RPMI7951 (cell line): ENCODE measurements around the gene TNS1. TPM values are rescaled to one million over a fixed set of nuclear protein-coding genes. Genes with fewer than 3 reads are reported as not detected.
"Not testable (repeated sequence)": the region's sequence is repeated elsewhere in the genome, so short reads cannot be mapped to it uniquely, and the experiment has no call there.

Experiments
- DNase-seq: peaks from one replicate; pipeline ENCODE4 v3.0.0-alpha.2; 2012; ENCODE audit warnings: low read depth
- total RNA-seq: library from RNA; depleted of rRNA; stranded (reverse); fragments of >200 nt; shearing (Covaris generic); gene quantifications from 2 replicates; pipeline ENCODE4 v1.2.3, GENCODE V29; 2014

Gene TNS1
- total RNA-seq, 1 experiment from 2014 or later: 2.5 TPM

DNA sequence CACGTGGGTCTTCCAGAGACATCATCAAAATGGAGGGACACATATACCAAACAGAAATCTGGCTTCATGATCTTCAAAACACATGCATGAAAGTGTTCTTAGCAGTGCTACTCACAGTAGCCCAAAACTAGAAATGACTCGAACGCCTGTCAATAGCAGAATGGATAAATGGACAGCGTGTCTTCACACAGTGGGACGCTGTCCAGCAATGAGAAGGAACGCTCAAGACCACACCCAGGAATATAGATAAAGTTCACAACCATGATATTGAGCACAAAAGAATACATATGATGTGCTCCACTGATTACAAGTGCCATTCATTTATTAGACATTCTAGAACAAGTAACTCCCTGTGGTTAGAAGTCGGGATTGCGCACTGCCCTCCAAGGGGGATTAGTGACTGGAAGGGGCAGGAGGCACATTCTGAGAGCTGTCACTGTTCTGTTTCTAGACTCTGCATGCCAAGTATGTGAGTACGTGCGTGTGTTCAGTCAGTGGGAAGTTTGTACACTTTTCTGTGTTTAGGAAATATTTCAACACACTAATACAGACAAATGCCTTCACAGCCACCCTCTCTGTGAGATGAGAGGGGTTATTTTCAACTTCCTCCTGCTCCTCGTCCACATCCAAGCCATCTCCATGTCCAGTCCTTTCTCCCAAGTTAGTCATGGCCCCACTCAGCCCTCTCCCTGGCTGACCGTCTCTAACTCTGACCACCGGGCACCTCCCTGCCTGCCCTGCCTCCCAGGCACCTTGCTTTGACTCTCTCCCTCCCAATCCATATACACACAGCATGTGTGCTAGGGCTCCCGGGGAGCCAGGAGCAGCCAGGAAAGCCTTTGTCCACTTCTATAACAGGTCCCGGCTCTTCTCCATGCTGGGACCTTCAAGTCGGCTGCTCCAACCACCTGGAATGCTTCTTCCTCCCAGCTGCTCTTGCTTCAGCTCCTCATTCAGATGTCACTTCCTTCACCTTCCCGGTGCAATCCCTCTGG lies 26.9 kb upstream of the TNS1 start:
- no peak for DNase-seq

DNA sequence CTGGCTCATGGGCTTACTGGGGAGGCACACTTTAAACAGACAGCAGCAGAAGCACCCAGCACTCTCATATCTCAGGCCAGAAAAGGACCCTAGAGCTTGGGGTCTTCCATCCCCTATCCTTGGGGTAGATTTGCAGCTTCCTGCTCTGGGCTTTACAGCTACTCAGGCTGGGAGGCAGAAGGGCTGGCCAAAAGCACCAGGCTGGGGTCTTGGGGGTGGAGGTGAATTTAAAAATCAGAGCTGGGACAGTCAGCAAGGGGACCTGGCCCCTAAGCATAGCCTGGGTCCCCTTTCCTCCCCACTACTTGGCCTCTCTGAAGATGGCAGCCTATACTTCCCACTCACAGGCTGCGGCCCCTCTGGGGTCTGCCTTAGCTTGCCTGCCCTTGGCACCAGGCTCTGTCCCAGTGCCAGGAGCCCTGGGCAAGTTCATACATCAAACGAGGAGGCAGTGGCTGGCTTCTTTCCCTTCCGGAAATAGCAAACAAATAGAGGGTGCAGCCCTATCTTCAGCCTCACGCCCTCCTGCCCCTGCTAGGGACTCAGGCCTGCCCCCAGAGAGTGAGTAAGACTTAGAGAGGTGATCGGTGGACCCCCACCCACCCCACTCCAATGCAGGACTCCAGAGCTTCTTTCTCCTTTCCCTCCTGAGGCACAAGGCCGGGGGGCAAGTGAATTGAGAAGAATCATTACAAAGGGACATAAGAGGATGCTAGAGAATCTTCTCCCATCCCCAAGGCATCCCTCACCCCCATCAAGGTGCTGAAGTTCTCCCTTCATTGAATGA lies 26.0 kb upstream of the TNS1 start:
- no peak for DNase-seq

DNA sequence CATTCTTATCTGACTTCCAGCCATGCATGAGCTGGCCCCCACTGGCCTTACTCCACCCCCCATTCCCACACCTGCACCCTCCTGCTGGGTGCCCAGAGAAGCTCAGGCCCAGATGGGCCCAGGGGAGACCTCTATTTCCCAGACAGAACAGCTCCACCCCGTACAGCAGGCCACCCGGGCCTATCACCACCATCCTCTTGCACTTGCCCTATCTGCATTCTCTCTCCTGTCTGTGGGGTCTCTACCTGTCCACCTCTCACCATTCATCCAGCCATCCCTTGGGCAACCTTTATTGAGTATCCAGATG lies 25.3 kb upstream of the TNS1 start:
- DNase-seq: no peak

DNA sequence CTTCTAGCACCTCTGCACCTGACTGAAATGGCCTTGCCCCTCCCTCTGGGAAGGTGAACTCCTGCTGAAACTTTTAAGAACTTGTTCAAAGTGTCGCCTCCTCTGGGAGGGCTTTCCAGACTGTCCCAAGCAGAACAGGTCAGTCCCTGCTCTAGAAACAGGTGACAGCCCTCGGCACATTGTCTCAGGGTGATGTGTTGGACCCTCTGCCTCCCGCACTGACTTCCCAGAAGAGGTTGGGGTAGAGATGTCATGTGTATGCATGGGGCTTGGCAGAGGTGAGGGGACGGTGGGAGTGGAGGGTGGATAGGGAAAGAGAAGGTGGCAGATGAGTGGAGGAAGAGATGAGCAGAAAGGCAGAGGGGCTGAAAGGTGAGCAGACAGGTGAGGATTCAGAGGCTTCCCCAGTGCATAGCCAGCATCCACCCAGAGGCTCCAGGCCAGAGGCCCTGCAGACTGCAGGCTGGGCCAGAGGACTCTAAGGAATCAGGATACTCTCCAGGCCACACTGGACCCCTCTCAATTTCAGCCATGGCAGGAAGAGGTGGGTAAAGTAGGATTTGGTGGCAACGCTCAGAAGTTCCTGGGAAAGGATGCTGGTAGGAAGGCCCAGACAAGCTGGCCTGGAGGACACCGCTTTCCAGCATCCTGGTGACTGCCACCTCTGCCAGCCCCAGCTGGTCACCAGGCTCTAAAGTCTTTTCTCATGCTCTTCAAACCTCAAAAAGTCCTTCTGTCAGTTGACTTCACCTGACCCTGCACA lies 24.8 kb upstream of the TNS1 start:
- no peak for DNase-seq

DNA sequence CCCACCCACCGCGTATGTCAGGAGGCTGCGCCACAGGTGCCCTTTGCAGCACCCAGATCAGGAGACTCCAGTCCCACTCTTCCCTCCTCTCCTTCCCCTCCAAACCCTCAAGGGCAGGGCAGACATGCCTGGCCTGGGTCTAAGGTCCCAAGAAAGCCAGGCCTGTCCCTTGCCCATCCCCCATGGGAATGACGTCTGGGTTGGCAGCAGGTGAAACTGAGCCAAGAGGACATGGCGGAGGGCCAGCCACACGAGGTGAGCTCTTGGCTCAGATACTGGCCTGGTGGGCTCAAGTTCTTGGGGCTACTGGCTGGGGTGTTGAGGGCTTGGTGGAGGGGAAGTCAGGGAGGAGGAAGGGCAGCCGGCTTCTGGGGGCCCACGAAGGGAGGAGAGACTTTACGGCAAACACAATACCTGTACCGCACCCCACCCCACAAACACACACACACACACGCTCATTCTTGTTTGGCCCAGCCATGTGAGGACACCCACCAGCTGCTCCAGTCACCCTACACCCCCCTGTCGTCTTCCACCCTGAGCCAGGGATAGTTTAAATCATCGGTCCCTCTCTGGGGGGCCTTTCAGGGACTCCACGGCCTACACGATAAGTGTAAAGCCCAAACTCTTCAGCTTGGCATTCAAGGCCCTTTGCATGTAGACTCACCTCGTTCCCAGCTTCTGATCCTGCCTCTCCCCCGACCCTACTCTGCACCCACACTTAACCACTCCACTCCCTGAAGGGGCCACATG lies 24.1 kb upstream of the TNS1 start:
- DNase-seq: no peak

DNA sequence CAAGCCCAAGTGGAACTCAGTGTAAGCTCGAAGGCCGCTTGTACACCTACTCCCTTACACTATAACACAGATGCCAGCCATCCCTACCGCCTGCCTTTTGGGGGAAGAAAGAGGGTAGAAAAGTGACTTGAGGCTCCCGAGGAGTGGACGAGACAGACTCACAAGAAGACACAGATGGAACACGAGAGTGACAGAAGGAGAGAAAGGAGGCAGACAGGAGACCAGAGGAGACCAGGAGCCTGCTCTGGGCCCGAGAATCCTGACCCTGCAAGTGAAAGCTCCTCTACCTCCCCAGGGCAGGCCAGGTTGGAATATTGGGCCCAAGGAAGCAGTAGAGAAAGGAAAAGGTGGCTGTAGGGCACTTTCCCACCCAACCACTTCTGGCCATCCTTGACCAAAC lies 23.4 kb upstream of the TNS1 start:
- DNase-seq: no peak

DNA sequence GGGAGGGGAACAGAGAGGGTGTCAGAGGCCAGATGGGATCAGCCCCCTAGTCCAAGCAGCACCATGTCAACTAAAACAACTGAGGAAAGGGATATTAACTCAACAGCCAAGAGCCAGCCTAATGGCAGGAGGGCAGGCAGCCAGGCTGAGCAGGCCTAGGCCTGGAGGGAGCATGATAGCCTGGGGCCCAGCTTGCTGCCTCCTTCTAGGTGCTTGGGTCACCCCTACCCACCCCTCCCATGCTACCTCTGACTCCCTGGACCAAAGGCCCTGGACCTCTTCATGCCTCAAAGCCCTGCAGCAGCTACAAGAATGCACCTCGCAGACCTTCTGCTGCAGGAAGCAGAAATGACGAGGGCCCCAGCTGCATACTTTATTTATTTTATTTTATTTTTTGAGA lies 22.1 kb upstream of the TNS1 start:
- DNase-seq: no peak

DNA sequence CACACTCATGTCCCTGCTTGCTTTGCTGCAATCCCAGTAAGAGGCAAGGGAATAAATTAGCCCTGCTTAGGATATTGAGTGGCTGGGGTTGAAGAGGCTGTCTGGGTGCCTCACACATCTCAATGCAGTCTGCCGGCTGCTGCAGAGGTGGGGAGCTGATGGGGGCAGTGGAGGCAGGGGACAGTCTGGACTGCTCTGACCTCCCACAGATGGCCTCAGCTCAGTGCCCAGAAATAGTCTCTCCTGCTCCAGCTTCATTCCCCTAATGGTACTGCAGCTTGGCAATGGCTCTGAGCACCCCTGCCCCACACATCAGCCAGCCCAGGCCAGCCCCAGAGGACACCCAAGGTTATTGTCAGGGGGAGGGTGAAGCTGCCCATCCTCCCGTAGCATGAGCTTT lies 21.5 kb upstream of the TNS1 start:
- no peak for DNase-seq

DNA sequence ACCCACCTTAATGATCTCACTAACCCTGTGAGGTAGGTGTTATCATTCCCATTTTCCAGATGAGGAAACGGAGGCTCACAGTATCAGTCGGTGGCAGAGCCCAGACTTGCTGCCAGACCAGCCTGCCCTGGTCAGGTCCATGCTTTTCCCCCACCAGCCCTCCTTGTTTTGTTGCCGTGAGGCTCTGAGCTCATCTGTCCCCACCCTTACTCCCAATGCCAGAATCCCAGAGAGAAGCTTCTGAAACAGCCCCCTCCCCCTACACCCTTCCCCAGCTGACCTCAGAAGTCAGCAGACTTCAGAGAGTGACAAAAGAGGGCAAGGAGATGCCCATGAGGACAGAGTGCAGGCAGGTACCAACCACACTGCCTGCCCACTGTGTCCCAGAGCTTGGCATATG lies 20.8 kb upstream of the TNS1 start:
- no peak for DNase-seq

DNA sequence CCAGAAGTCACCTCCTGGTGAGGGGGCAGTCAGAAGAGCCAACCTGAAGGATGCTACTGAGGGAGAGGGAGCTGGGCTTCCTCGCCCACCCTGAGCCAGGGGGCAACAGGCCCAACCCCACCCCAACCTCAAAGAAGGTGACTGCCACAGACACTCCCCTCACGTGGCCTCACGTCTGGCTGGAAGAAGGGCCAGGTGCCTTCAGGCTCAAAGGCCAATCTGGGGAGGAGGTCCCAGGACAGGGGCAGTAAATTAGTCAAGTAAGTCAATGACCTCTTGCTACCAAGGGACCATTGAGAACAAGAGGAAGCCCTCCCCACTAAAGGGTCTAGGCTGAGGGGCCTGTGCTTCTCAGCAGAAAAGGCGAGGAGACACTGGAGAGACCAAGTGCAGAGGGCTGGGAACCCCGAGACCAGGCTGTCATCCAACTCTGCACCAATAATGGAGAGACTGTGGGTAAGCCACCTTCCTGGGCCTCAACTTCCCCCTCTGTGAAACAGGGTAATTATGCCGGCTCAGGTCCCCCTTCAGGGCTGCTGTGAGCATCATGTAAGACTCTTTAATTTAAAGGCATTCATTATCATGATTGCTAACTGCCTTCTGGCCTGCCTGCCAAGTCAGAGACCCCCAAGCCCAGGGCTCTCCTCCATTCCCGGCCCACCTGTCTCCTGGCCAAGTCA lies 20.2 kb upstream of the TNS1 start:
- no peak for DNase-seq

DNA sequence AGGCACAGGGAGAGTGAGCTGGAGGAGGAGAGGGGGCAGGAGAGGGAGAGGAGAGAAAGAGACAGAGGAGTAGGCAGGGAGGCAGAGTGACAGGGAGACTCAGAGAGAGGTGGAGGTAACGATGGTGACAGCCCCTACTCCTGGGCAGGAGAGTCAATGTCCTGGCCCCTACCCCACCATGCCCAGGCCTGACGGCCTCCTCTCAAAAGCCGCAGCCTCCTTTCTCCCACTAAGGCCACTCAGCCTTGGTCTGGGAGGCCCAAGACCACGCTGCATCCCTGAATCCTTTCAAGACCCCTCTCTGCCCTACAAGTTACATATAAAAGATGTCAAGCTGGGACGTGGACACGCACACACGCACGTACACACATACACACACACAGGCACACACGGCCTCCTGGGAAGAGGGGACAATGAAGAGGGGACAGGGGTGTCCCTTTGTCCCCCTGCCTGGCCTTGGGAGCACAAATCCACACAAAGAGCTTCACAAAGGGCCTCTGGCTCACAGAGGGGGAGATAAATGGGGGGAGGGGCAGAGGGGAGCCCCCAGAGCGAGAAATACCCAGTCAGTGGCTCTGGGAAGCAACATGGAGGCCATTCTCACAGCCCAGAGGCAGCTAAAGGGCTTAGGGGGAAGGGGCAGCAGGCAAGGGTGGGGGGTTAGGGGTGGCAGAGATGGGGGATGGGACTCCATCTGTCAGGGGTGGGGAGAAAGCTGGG lies 19.5 kb upstream of the TNS1 start:
- DNase-seq: no peak

DNA sequence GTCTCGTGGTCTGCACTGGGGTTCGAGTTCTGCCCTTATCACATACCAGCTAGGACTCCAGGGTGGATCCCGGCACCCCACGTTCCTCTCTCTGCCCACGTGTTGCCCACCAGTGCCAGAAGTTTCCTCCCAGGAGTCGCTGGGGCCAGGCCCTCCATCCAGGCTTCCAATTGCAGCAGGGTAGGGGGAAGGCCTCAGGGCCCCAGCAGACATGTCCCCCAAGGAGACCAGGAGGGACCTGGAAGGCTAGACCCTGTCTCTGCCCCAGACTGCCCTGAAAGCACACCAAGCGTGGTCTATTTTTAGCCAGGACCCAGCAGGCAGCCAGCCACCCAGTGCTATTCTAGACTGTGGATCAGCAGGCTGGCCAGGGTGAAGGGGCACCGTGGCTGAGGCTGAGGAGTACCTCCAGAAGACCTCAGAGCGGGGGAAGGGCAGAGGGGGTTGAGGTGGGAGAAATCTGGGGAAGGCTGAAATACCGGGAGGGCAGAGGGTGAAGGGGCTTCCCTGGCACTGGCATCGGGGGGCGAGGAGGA lies 18.8 kb upstream of the TNS1 start:
- DNase-seq: no peak

DNA sequence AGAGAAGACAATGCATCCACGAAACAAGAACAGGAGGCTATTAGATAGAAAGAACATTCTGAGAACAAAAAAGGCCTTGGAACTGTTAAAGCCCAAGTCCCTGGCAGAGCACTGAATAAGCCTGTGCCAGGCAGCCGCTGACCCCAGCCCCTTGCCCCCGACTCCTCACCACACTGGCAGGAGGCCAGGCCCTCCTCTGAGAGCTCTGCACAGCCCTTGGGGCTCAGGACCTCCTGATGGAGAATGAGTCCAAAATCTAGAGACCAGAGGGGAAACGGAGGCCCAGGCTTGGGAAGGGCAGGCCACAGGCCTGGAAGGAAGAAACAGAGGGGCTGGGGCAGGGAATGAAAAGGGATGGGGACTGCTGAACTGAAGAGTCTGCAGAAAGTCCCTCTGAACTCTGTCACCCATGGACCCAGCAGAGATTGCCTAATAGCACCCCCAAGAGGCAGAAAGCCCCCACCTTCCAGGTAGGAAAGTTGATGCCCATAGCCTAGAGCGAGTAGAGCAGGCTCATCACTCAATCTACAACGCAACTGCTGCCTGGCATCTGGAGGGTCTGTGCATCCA lies 18.3 kb upstream of the TNS1 start:
- no peak for DNase-seq

DNA sequence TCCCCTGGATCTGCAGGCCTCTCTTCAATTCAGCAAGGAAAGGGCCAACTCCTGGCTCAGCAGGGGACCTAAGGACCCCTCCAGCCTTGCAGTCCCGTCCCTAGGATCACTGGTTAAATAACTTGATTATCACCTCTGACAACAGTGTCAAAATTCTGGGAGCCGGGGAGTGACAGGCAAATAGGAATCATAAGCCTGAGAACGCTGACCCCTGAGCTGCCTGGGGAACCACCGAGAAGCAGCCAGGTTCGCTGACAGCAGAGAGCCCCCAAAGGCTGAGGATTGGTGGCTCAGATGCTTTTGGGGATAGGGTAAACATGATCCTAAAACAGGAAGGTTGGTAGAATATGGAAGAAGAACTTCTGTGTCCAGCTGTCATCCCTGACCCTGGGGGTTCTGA lies 17.5 kb upstream of the TNS1 start:
- no peak for DNase-seq

DNA sequence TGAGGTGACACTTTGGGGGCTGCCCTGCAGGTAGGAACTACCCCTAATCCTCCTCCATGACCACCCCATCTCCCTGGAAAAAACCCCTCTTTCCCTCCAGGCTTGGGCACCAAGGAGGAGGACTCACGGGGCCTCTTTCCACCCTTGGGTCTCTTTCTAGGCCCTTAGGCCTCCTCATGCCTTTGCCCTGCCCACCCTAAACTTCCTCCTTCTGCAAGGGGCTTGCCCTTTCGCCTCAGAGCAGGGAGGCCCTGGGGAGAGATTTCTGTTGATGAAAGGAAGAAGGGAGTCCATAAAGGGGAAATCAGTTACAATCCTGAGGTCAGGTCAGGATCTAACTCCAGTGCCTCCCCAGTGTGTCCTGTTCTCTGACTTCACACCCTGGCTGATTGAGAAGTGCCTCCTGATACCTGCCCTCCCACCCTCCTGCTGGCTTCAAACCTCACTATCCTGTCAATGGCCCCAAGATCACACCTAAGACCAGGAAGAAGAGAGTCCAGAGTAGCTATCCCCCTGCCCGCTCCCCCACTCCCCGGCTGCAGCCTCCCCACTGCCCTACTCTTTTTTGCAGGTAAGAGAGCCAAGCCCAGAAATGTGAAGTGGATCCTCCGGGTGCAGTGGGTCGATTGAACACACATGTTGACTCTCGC lies 16.7 kb upstream of the TNS1 start:
- DNase-seq: no peak

DNA sequence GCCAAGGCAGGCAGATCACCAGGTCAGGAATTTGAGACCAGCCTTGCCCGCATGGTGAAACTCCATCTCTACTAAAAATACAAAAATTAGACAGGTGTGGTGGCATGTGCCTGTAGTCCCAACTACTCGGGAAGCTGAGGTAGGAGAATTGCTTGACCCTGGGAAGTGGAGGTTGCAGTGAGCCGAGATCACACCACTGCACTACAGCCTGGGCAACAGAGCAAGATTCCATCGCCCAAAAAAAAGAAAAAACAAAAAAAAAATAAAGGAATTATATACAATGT lies 16.0 kb upstream of the TNS1 start:
- DNase-seq: not testable (repeated sequence)

DNA sequence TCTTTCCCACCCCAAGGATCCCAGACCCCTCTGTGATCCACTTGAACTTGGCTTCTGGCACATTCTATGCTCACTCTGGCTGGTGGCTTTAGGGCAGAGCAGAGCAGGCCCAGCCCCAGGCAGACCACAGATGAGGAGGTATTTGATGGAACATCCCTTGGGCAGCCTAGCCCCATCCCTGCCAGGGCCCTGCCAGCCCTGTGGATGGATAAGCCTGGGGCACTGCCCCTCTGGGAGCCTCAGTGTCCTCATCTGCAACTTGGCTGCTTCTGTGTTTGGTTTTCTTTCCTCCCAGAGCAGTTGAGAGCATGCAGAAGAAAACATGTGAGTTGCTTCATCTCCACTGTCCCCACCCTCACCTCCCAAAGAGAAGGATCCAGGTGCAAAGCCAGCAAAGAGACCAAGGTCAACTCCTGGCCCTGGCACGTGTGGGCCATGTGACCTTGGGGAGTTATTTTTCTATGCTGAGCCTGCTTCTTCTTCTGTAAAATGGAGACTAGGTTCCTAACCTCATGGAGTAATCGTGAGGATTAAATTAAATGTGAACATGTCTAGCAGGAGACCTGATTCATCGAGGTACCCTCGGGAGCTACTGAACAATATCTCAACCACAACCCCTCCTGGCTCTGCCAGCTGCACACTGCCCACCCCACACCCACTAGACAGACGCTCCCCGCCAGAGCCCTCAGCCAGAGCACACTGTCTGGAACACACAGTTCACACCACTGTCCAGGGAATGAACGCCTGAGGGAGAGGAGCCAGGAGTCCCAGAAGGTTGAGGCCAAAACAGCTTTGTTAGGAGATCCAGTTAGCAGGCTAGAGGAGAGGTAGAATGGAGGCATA lies 14.6 kb upstream of the TNS1 start:
- DNase-seq: no peak

DNA sequence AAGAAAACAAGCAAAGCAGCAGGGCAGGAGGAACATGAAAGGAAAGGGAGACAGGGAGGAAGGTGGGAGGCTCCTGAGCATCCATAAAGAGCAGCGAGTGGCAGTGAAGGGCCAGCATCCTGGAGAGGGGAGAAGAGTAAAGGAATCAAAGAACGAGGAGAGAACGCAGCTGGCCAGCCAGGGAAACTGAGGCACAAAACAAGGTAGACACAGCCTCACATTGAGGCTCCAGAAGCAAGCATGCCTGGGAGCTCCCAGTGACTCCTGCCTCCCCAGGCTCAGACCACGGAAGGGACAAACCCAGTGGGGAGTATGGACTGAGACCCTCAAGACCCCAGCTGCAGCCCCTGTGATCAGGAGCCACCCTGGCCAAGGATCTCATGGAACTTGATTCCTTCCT lies 14.0 kb upstream of the TNS1 start:
- no peak for DNase-seq
